Endothelial cell of umbilical vein (primary cell): Measurements from ENCODE around the gene MYOD1. TPM values are rescaled to one million over a fixed set of nuclear protein-coding genes. Genes with fewer than 3 reads are reported as not detected.

ENCODE experiments used
- BruUV-seq: library from RNA; stranded (reverse); fragments of 400-500 nt; replicated peaks from 2 replicates; lab custom pipeline; 2021; lab: Mats Ljungman, UMichigan
- CTCF ChIA-PET: fragments of 300-600, 350-600 bp; sonication (Branson Sonifier 250); formaldehyde crosslinking; loops from one replicate; lab custom pipeline; 2021; ENCODE audit warnings: antibody characterized with exemption, inconsistent platforms; lab: Charles Lee
- POLR2A ChIA-PET: fragments of 300-600, 350-600 bp; sonication (Branson Sonifier 250); formaldehyde crosslinking; loops from one replicate; lab custom pipeline; 2021; ENCODE audit warnings: antibody characterized with exemption, inconsistent platforms; lab: Charles Lee
- DNase-seq: peaks from one replicate; pipeline ENCODE4 v3.0.0-alpha.2; 2011; ENCODE audit warnings: low read depth, low spot score
- FAIRE-seq: peaks from 2 replicates; lab custom pipeline; 2011; peaks lifted over from hg19 to GRCh38; lab: Jason Lieb, UNC
- H2AFZ ChIP-seq: 2 replicates; pipeline ENCODE4 v1.6.0; 2012; ENCODE audit warnings: low read depth, low read length, control low read depth, inconsistent platforms
- H3K27ac ChIP-seq: 2 replicates; pipeline ENCODE4 v1.5.1; 2011; ENCODE audit warnings: low read depth, mild to moderate bottlenecking, control low read depth, low read length, moderate library complexity; ENCODE audit not compliant: insufficient read depth
- H3K27me3 ChIP-seq, 2 experiments: 2 replicates each; pipeline versions ENCODE4 v1.6.0 to v1.6.1; 2011; ENCODE audit warnings: low read length in 2 of 2, mixed read lengths in 1 of 2; ENCODE audit not compliant: control insufficient read depth in 2 of 2, insufficient read depth in 2 of 2
- H3K36me3 ChIP-seq, 2 experiments: 2 replicates in 1 of 2; 3 replicates in 1 of 2; pipeline ENCODE4 v1.5.1; 2011; ENCODE audit warnings: low read length in 2 of 2, mild to moderate bottlenecking in 1 of 2, moderate library complexity in 1 of 2; ENCODE audit not compliant: control insufficient read depth in 2 of 2, insufficient read depth in 2 of 2; ENCODE audit errors: extremely low read depth in 1 of 2
- H3K4me1 ChIP-seq: 3 replicates; pipeline ENCODE4 v1.5.1; 2011; ENCODE audit warnings: mild to moderate bottlenecking, low read length; ENCODE audit not compliant: control insufficient read depth, insufficient read depth; ENCODE audit errors: extremely low read depth
- H3K4me2 ChIP-seq: 2 replicates; pipeline ENCODE4 v1.6.1; 2011; ENCODE audit warnings: low read length, control low read depth, mixed read lengths; ENCODE audit not compliant: insufficient read depth
- H3K4me3 ChIP-seq, 3 experiments: fragments of 200-600 bp in 1 of 3; sonication (generic), shearing (Covaris generic) in 1 of 3; replicated peaks in 1 of 3; 2 replicates each; pipeline ENCODE4 v1.5.1; 2011 to 2016; ENCODE audit warnings: control low read depth in 3 of 3, low read length in 3 of 3, mild to moderate bottlenecking in 2 of 3, inconsistent platforms in 1 of 3, low read depth in 1 of 3, moderate library complexity in 1 of 3; ENCODE audit not compliant: insufficient read depth in 1 of 3
- H3K79me2 ChIP-seq: 2 replicates; pipeline ENCODE4 v1.6.0; 2012; ENCODE audit warnings: low read length, inconsistent platforms; ENCODE audit not compliant: control insufficient read depth, insufficient read depth
- H3K9ac ChIP-seq: replicated peaks from 2 replicates; pipeline ENCODE3; 2011; ENCODE audit warnings: low read length, control low read depth; ENCODE audit not compliant: insufficient read depth; ENCODE audit errors: extremely low read depth
- H3K9me1 ChIP-seq: replicated peaks from 3 replicates; pipeline ENCODE4 v1.6.0; 2011; ENCODE audit warnings: mild to moderate bottlenecking, low read length; ENCODE audit not compliant: control insufficient read depth, insufficient read depth; ENCODE audit errors: extremely low read depth
- H3K9me3 ChIP-seq: replicated peaks from 2 replicates; pipeline ENCODE4 v1.5.1; 2012; ENCODE audit warnings: low read length, inconsistent platforms; ENCODE audit not compliant: control insufficient read depth, insufficient read depth
- H4K20me1 ChIP-seq: replicated peaks from 2 replicates; pipeline ENCODE3; 2011; ENCODE audit warnings: mild to moderate bottlenecking, low read length; ENCODE audit not compliant: control insufficient read depth, insufficient read depth; ENCODE audit errors: extremely low read depth
- EZH2 ChIP-seq: IDR thresholded peaks from 2 replicates; pipeline ENCODE4 v1.6.1; 2012; ENCODE audit warnings: borderline replicate concordance, low read depth, mild to moderate bottlenecking, moderate library complexity, low read length, inconsistent platforms; ENCODE audit not compliant: severe bottlenecking
- GATA2 ChIP-seq: IDR thresholded peaks from 2 replicates; pipeline ENCODE4 v1.7.0; 2011; ENCODE audit warnings: low read depth, mild to moderate bottlenecking, moderate library complexity, mixed read lengths, low read length; ENCODE audit not compliant: insufficient read length, insufficient read depth
- POLR2A ChIP-seq: IDR thresholded peaks from 2 replicates; pipeline ENCODE4 v1.6.1; 2012; ENCODE audit warnings: low read depth, mild to moderate bottlenecking, control low read depth, low read length
- dilution Hi-C: fragments of 300-500 bp; cut with MboI; formaldehyde crosslinking; loops from one replicate; pipeline ENCODE4 v1.15.0; 2019; ENCODE audit warnings: low sequenced_read_pairs; ENCODE audit not compliant: extremely low pct_ligation_motif_present
- intact Hi-C: fragments of 100-400 bp; cut with micrococcal nuclease; formaldehyde crosslinking; loops from one replicate; pipeline ENCODE4 v1.10.0; 2022
- polyA plus RNA-seq, 4 experiments: library from polyadenylated mRNA; depleted of rRNA in 3 of 4; stranded (reverse) in 3 of 4; unstranded in 1 of 4; fragments of >200 nt; gene quantifications; 2 replicates each; pipeline versions ENCODE4 v1.2.1 to v1.2.3, GENCODE V29; 2011 to 2012; ENCODE audit warnings: missing spikeins in 1 of 4
- total RNA-seq: library from RNA; stranded (reverse); gene quantifications from 2 replicates; pipeline ENCODE4 v1.2.3, GENCODE V29; 2021
- TF ChIP-seq, protein P1 (sequence below), 2 donors: IDR thresholded peaks; 1 replicate in 1 of 2; 2 replicates in 1 of 2; pipeline ENCODE4 v1.5.1; 2011; ENCODE audit warnings: low read length in 2 of 2, mild to moderate bottlenecking in 2 of 2, moderate library complexity in 2 of 2, control low read depth in 1 of 2, inconsistent platforms in 1 of 2, low read depth in 1 of 2; ENCODE audit not compliant: insufficient read depth in 1 of 2; ENCODE audit errors: extremely low read depth in 1 of 2

MYOD1 gene
- total and polyA plus RNA-seq, 2 donors (not counting 3 experiments of a cell fraction or from before 2014, with no cell fraction given), result not detected

DNA sequence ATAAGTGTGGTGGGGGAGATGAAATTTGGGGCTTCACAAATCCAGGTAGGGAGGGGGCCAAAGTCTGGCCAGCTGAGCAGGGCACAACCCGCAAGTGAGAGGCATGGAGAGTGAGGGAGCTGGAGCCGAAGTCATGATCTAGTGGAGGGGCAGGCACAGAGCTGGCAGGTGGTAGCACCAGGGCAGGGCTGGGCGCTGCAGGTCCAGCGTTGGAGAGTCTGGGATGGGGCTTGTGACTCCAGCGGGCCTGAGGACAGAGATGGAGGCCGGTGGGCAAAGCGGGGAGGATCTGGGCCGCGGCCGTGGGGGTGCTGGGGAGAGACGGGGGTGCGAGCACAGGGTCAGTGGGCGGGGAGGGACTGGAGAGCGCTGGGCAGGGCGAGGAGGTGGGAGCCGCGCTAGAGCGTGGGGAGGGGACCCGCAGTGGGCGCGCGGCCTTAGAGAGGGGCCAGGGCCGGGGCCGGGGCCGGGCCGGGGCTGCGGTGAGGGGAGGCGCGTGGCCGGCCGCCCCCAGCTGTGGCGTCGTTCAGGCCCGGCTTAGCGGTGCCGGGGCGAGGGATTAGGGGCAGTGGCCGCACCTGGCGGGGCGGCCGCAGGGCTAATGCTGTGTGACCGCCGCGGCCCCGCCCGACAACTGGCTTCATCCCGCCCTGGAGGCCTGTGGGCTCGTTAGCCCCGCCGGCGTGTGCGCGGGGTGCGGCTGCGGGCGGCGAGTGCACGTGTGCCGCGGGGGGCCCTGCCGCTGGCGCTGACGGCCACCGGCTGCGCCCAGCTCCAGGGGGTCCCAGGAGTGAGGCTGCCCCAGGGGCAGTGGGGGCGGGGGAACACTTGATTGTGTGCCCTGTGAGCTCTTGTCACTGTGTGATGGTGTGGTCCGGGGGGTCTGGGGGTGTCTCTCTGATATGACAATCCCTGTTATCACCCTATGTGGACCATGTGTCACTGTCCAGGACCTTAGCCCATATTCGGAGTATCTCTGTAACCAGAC, 23.6 kb upstream of the MYOD1 start:
- Histone ChIP-seq H3K9ac (no peak overlapping the region), H3K9me3 (no peaks in the 10 kb centered on the region), H3K4me2 (no peak overlapping the region), H3K4me3 (no peak overlapping the region), H3K36me3 (no peaks in the 10 kb centered on the region), H4K20me1 (no peaks in the 10 kb centered on the region), H3K27me3 (peaks cover 27 to 39% of the 10 kb centered on the region in 2 experiments), H2AFZ (no peak overlapping the region), H3K27ac (no peak overlapping the region), H3K4me1 (no peaks in the 10 kb centered on the region), H3K9me1 (no peaks in the 10 kb centered on the region), H3K79me2 (no peaks in the 10 kb centered on the region)
- TF ChIP-seq, protein P1, sequence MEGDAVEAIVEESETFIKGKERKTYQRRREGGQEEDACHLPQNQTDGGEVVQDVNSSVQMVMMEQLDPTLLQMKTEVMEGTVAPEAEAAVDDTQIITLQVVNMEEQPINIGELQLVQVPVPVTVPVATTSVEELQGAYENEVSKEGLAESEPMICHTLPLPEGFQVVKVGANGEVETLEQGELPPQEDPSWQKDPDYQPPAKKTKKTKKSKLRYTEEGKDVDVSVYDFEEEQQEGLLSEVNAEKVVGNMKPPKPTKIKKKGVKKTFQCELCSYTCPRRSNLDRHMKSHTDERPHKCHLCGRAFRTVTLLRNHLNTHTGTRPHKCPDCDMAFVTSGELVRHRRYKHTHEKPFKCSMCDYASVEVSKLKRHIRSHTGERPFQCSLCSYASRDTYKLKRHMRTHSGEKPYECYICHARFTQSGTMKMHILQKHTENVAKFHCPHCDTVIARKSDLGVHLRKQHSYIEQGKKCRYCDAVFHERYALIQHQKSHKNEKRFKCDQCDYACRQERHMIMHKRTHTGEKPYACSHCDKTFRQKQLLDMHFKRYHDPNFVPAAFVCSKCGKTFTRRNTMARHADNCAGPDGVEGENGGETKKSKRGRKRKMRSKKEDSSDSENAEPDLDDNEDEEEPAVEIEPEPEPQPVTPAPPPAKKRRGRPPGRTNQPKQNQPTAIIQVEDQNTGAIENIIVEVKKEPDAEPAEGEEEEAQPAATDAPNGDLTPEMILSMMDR (IDR thresholded peaks at IDR 0.05; ENCODE audit: extremely low read depth in 1 of 2, insufficient read depth in 1 of 2, low read depth in 1 of 2, low read length in 2 of 2), result no peak
- TF ChIP-seq GATA2, result no peak
- TF ChIP-seq EZH2, result peak; percentile 64
- TF ChIP-seq POLR2A, result no peak
- ChIA-PET POLR2A (no interaction called here), CTCF (no interaction called here)
- DNase-seq (no peak), FAIRE-seq (no peak)
- dilution Hi-C loops (no loop called here), intact Hi-C loops (no loop called here)
- BruUV-seq, result no TSS peak
